Activated T-cell treated with anti-CD3 and anti-CD28 coated beads, Interleukin-2, amount 50 U/mL, for 24 hours (primary cell): ENCODE results near the gene PRRG3.
"Not testable (repeated sequence)": the region's sequence is repeated elsewhere in the genome, so short reads cannot be mapped to it uniquely, and the experiment has no call there.

Experiments
- DNase-seq: peaks from one replicate; pipeline ENCODE4 v3.0.0-alpha.2; 2020
- H3K27ac Mint-ChIP-seq: 2 replicates; pipeline ENCODE4 v1.8.0; 2020; ENCODE audit warnings: mild to moderate bottlenecking, mixed read lengths
- H3K27me3 Mint-ChIP-seq: 2 replicates; pipeline ENCODE4 v1.8.0; 2020; ENCODE audit warnings: mixed read lengths
- H3K36me3 Mint-ChIP-seq: 2 replicates; pipeline ENCODE4 v1.8.0; 2020; ENCODE audit warnings: low read depth, mixed read lengths
- H3K4me1 Mint-ChIP-seq: 2 replicates; pipeline ENCODE4 v1.8.0; 2020; ENCODE audit warnings: low read depth, mixed read lengths
- H3K4me3 Mint-ChIP-seq: 2 replicates; pipeline ENCODE4 v1.8.0; 2020; ENCODE audit warnings: mild to moderate bottlenecking, moderate library complexity, mixed read lengths
- H3K9me3 Mint-ChIP-seq: 2 replicates; pipeline ENCODE4 v1.8.0; 2020; ENCODE audit warnings: mixed read lengths

PRRG3 gene

DNA sequence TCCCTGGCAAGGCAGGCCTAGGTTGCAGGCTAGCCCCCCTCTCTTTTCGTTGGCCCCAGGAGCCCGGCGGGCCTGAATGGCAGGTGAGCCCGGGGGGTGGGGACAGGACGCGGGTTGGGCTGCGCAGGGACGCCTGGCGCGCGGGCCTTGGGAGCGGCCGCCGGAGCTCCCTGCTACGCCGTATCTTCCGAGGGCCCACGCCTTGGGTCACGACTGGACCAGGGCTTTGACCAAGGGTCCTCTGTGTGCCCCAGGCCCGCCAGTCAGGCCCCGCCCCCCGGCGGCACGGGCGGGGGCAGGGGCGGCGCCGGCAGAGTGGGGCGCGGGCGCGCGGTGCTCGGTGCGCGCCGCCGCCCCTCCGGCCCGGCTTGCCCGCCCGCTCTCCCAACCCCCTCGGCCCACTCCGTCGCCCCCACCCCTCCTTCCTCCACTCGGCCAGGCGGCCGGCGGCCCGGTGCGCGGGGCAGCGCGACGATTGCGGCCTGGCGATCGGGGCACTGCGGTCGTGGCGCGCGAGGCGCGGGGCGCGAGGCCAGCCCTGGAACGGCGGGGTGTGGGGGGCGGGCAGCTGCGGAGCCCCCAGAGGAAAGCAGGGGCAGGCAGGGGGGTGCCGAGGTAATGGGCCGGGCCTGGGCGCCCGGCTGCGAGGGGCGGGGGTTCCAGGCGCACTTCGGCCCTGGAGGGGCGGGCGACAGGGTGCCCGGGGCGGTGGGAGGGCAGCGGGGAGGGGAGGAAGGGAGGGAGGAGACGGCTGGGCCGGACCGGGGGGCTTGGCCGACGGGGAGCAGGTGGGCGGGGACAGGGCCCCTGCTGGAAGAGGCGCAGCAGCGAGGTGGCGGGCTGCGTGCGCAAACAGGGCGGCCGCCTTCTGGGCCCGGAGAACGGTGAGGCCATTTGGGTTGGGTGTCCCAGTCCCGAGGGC lies at the start of gene PRRG3:
Gene PRRG3 (plus strand): TSS at position 798 of the 922 bp plus-strand sequence. CDS start 3,357 bp downstream, outside the sequence.
- DNase-seq = no peak
- Mint-ChIP-seq H3K36me3 (no peaks in the 10 kb centered on the region), H3K4me1 (peaks cover 1% of the 10 kb centered on the region), H3K9me3 (no peaks in the 10 kb centered on the region), H3K27me3 (peaks cover 17% of the 10 kb centered on the region), H3K27ac (no peak within 1 kb of the TSS), H3K4me3 (no peak within 1 kb of the TSS)

DNA sequence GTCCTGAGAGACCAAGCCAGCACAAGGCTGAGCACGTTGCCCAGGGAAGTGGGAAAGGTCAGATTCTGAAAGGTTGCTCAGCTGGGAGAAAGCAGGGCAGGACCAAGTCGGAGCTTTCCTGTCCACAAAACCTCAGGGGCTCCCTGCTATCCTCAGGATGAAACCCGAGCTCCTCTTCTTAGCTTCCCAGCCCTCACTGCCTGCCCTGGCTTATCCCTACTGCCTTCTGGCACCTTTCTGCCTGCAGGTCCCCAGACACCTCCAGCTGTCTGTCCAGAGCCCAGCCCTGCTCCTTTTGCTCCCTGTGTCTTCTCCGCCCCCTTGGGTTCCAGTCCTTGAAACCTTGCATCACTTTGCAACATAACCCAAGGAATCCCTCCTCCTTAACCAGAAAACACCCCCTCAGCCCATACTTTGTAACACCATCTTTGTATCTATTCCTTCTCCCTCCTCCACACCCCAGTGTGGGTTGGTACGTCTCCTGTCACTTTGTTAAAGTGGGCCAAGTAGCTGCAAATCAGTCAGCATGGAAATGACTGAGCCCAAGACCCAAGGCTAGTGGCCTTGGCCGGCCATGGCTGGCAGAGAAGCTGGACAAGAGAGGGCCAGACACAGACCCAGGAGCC lies 20.0 kb upstream of the PRRG3 start:
- no peak for DNase-seq
- no peak overlapping the region for H3K4me3 Mint-ChIP-seq
- no peaks in the 10 kb centered on the region for H3K9me3 Mint-ChIP-seq
- H3K36me3 Mint-ChIP-seq = no peaks in the 10 kb centered on the region
- H3K4me1 Mint-ChIP-seq = no peaks in the 10 kb centered on the region
- peaks cover 30% of the 10 kb centered on the region for H3K27me3 Mint-ChIP-seq
- no peak overlapping the region for H3K27ac Mint-ChIP-seq

GRCh38 chrX:151676196-151676595 lies 19.1 kb upstream of the PRRG3 start:
- Mint-ChIP-seq H3K9me3 (no peaks in the 10 kb centered on the region), H3K27ac (no peak overlapping the region), H3K36me3 (no peaks in the 10 kb centered on the region), H3K4me3 (no peak overlapping the region), H3K27me3 (peaks cover 35% of the 10 kb centered on the region), H3K4me1 (no peaks in the 10 kb centered on the region)
- DNase-seq = no peak

DNA sequence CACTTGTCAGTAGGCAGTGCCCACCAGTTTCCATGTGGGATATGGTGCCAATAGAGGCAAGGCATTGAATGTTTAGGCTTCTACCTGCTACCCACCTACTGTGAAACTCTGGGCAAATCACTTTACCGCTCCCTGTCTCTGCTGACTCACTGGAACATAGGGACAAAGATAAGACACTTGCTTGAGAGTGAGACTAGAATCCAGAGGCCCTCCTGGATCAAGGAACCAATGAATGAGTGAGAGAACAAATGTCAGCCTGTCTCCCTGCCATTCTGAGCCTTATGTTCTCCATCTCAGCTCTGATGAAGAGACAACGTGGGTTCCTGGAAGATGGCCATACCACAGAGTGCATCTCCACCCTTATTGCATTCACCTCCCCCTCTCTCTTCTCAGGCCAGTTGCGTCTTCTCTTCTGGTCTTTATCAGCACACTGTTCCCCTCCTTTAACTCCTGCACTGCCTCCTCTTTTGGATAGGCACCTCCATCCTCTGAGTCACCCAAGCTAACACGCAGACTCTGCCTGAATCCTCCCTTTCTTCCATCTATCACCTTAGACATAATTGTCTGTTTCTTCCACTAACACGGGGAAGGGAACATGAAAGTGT lies 15.4 kb upstream of the PRRG3 start:
- Mint-ChIP-seq H3K4me3 (no peak overlapping the region), H3K9me3 (no peaks in the 10 kb centered on the region)

DNA sequence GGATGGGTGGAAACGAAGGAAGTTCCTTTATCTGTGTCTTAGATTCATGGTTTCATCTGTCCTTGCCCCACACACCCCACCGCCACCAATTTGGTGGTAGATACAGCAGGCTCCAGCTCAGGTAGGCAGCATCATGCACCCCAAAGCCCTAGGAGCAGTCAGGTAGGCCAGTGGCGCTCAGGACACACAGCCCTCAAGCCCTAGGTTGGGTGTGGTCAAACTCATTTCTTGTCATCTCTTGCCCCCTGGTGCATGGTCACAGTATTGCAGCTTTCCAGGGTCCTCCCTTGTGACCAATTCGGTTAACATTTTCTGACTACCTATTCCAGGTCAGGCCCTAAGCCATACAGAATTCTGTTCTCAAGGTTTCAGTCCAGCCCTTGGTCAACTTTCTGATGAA lies 14.5 kb upstream of the PRRG3 start:
- no peak overlapping the region for H3K4me3 Mint-ChIP-seq
- no peaks in the 10 kb centered on the region for H3K36me3 Mint-ChIP-seq
- no peaks in the 10 kb centered on the region for H3K4me1 Mint-ChIP-seq
- DNase-seq = peak; percentile 73
- H3K27me3 Mint-ChIP-seq = peaks cover 38% of the 10 kb centered on the region
- H3K9me3 Mint-ChIP-seq = no peaks in the 10 kb centered on the region
- H3K27ac Mint-ChIP-seq = no peak overlapping the region

More for the DNA sequence above, 15.4 kb upstream of the PRRG3 start:
- no peaks in the 10 kb centered on the region for H3K36me3 Mint-ChIP-seq
- peaks cover 41% of the 10 kb centered on the region for H3K27me3 Mint-ChIP-seq
- no peaks in the 10 kb centered on the region for H3K4me1 Mint-ChIP-seq
- no peak overlapping the region for H3K27ac Mint-ChIP-seq
- DNase-seq = no peak

DNA sequence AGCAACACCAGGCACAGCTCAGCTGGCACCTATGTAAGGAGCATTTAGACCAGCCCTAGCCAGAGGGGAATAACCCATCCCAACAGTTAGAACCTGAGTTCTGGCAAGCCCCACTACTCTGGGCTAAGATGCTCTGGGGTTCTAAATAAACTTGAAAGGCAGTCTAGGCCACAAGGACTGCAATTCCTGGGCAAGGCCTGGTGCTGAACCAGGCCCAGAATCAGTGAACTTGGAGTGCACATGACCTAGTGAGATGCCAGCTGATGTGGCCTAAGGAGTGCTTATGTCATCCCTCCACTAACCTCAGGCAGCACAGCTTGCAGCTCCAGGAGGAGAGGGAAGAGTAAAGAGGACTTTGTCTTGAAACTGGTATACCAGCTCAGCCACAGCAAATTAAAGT lies 7.6 kb upstream of the PRRG3 start:
- Mint-ChIP-seq H3K27me3 (peaks cover 14% of the 10 kb centered on the region), H3K9me3 (no peaks in the 10 kb centered on the region), H3K4me3 (no peak overlapping the region), H3K36me3 (no peaks in the 10 kb centered on the region), H3K4me1 (no peaks in the 10 kb centered on the region), H3K27ac (no peak overlapping the region)
- no peak for DNase-seq

DNA sequence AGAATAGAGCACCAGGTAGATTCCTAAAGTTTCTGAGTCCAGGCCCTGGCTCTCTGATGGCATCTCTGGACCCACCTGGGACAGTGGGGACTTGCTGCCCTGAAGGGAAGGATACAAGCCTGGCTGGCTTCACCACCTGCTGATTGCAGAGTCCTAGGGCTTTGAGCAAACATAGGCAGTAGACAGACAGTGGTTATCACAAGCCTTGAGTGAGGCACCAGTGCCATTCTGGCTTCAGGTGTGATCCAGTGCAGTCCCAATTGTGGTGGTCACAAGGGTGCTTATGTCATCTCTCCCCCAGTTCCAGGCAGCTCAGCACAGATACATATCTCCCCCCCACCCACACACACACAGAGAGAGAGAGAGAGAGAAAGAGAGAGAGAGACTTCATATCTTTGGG lies 6.6 kb upstream of the PRRG3 start:
- no peaks in the 10 kb centered on the region for H3K36me3 Mint-ChIP-seq
- DNase-seq = no peak
- no peaks in the 10 kb centered on the region for H3K4me1 Mint-ChIP-seq
- H3K27me3 Mint-ChIP-seq = peaks cover 5% of the 10 kb centered on the region
- no peak overlapping the region for H3K27ac Mint-ChIP-seq
- H3K4me3 Mint-ChIP-seq = no peak overlapping the region
- H3K9me3 Mint-ChIP-seq = no peaks in the 10 kb centered on the region

DNA sequence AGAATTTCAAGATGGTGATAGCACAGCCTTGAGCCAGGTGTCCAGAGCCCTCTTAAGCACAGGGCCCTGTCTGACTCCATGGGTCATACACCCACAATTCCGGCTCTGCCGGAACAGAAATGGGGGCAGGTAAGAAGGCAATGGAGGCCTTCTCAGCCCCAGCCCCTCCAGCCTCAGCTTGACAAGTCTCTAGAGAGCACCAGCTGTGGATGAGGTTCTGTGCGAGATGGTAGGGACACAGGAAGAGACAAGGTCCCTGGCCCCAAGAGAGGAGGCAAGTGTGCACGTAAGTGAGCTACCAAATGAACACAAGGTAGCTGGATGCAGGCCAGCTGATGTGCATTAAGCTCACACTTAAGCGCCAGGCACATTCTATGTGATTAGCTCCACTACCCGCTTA lies 2.4 kb upstream of the PRRG3 start:
- no peak overlapping the region for H3K4me3 Mint-ChIP-seq
- H3K36me3 Mint-ChIP-seq = no peaks in the 10 kb centered on the region
- H3K27me3 Mint-ChIP-seq = peaks cover 17% of the 10 kb centered on the region
- no peaks in the 10 kb centered on the region for H3K9me3 Mint-ChIP-seq
- peaks cover 1% of the 10 kb centered on the region for H3K4me1 Mint-ChIP-seq
- H3K27ac Mint-ChIP-seq = no peak overlapping the region
- no peak for DNase-seq

- H3K4me1 Mint-ChIP-seq = peaks cover 1% of the 10 kb centered on the region
- H3K4me3 Mint-ChIP-seq = no peak overlapping the region
- no peak overlapping the region for H3K27ac Mint-ChIP-seq
- no peak for DNase-seq
- H3K9me3 Mint-ChIP-seq = no peaks in the 10 kb centered on the region
- no peaks in the 10 kb centered on the region for H3K36me3 Mint-ChIP-seq
- H3K27me3 Mint-ChIP-seq = peaks cover 17% of the 10 kb centered on the region
These were observed 1.1 kb upstream of the PRRG3 start for GRCh38 chrX:151694121-151694520.

DNA sequence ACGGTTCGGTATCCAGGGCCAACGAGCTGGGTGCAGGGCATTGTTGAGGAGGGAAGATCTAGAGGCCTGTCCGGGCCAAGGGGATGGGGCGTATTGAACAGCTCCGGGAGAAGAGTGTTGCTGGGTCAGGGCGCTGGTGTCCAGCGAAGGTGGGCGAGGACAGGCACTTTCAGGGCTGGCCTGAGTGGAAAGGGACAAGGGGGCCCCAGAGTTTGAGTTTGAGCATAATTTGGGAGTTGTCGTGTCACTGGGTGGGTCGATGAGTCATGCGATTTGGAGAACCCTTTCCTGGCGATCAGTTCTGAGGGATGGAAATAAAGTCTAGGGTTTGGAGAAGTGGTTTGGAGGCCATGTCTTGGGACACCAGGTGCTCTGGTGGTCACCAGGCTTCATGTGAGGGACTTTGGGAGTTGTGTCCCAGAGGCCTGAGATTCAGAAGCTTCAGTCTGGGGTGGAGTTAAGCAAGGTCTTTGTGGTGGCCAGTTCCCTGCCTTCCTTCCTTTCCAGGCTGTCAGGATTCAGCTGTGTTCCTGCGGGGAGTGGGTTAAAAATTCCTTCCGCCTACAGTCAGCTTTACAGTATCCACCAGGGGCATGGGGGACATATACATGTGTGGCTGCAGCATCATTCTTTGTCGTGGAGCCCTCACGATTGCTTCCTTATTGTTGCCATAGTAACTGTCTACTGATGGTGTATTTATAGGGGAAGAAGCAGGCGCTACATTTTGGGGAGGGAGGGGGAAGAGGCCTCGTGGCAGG lies 504 bp downstream of the PRRG3 start:
- H3K27ac Mint-ChIP-seq = no peak overlapping the region
- H3K9me3 Mint-ChIP-seq = no peaks in the 10 kb centered on the region
- DNase-seq = no peak
- no peak overlapping the region for H3K4me3 Mint-ChIP-seq
- no peaks in the 10 kb centered on the region for H3K36me3 Mint-ChIP-seq
- peaks cover 1% of the 10 kb centered on the region for H3K4me1 Mint-ChIP-seq
- peaks cover 17% of the 10 kb centered on the region for H3K27me3 Mint-ChIP-seq

- H3K27ac Mint-ChIP-seq, DNase-seq, H3K4me3 Mint-ChIP-seq, H3K36me3 Mint-ChIP-seq, H3K4me1 Mint-ChIP-seq, H3K9me3 Mint-ChIP-seq: not testable (repeated sequence)
- peaks cover 17% of the 10 kb centered on the region for H3K27me3 Mint-ChIP-seq
These were observed 1.8 kb downstream of the PRRG3 start for GRCh38 chrX:151697082-151697481.

DNA sequence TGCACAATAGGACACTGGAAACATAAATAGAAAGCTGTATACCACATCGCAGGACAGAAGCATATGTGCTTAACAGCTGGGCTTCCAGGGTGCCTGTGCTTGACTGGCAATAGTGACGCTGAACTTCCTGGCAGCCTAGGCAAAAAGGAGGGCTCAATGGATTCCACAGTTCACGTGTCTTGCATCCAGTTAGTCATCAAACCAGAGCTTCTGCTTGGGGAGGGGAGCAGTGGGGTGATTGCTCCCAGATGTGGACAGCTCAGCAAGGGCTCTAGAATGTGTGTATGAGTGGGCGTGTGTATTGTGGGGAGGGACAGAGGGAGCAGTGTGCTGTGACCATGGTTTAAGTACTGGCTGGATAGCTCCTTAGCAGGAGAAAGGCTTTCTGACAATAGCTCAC lies 2.3 kb downstream of the PRRG3 start:
- peaks cover 1% of the 10 kb centered on the region for H3K4me1 Mint-ChIP-seq
- DNase-seq = no peak

DNA sequence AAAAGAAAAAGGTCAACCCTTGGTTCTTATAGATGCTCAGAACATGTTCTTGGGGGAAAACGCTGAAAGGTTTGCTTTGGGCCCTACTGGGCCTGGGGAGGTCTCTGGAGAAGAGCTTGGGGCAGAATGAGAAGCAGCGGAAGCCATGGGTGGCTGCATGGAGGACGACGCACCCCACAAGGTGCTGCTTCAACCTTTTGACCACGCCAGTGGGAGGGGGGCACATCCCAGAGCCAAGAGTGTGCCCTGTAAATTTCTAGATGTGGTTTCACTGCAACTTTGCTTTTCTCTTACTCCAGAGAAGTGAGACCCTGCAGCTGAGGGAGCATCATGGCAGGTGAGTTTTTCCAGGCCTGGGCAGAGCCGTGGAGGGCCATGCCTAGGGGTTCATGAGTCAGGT lies 3.2 kb downstream of the PRRG3 start:
- Mint-ChIP-seq H3K27ac (no peak overlapping the region), H3K4me1 (peaks cover 1% of the 10 kb centered on the region), H3K9me3 (no peaks in the 10 kb centered on the region), H3K36me3 (no peaks in the 10 kb centered on the region), H3K27me3 (peaks cover 17% of the 10 kb centered on the region), H3K4me3 (no peak overlapping the region)
- DNase-seq = no peak

More for the DNA sequence above, 2.3 kb downstream of the PRRG3 start:
- Mint-ChIP-seq H3K4me3 (no peak overlapping the region), H3K9me3 (no peaks in the 10 kb centered on the region), H3K27me3 (peaks cover 17% of the 10 kb centered on the region), H3K36me3 (no peaks in the 10 kb centered on the region), H3K27ac (no peak overlapping the region)

DNA sequence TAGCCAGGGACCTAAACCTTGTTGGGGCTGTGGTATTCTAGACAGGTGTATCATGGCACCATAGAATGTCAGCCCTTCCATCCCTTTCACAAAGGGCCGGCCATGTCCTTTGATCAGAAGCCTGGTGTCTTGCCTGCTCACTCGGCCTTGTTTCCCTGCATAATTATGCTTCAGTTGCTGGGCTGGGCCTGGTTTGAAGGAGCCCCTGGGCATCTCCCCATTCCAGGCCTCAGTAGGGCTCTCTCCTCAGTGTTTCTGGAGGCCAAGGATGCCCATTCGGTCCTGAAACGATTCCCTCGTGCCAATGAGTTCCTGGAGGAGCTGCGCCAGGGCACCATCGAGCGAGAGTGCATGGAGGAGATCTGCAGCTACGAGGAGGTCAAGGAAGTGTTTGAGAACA lies 4.5 kb downstream of the PRRG3 start:
- Mint-ChIP-seq H3K4me1 (peaks cover 1% of the 10 kb centered on the region), H3K27ac (no peak overlapping the region), H3K36me3 (no peaks in the 10 kb centered on the region), H3K27me3 (peaks cover 17% of the 10 kb centered on the region), H3K4me3 (no peak overlapping the region), H3K9me3 (no peaks in the 10 kb centered on the region)
- no peak for DNase-seq
